Prostate gland (tissue), 2 donors: Measurements from ENCODE around the gene SBK1. TPM values are rescaled to one million over a fixed set of nuclear protein-coding genes. Genes with fewer than 3 reads are reported as not detected.
"Not testable (repeated sequence)": the region's sequence is repeated elsewhere in the genome, so short reads cannot be mapped to it uniquely, and the experiment has no call there.

Source experiments
- DNase-seq: peaks from one replicate; pipeline ENCODE4 v3.0.0-alpha.2; 2019; ENCODE audit warnings: low spot score
- H3K27ac ChIP-seq, 2 donors: fragments of 200-600 bp; sonication (generic); 2 replicates each; pipeline ENCODE4 v1.5.1; 2017 to 2019
- H3K27me3 ChIP-seq: fragments of 200-600 bp; sonication (generic); replicated peaks from 2 replicates; pipeline ENCODE4 v1.5.1; 2019; ENCODE audit not compliant: insufficient read depth
- H3K36me3 ChIP-seq, 2 donors: fragments of 200-600 bp; sonication (generic); 1 replicate in 1 of 2; 2 replicates in 1 of 2; pipeline versions ENCODE4 v1.5.1 to v1.8.1; 2017 to 2019
- H3K4me1 ChIP-seq: fragments of 200-600 bp; sonication (generic); replicated peaks from 2 replicates; pipeline ENCODE4 v1.5.1; 2019
- H3K4me3 ChIP-seq, 2 donors: fragments of 200-600 bp; sonication (generic); 2 replicates each; pipeline ENCODE4 v1.5.1; 2017 to 2019
- H3K9me3 ChIP-seq: fragments of 200-600 bp; sonication (generic); 2 replicates; pipeline ENCODE4 v1.5.1; 2017
- CTCF ChIP-seq, 4 experiments: fragments of 200-600 bp in 2 of 4; fragments of 450-650 bp in 2 of 4; sonication (generic) in 2 of 4; IDR thresholded peaks; 1 replicate in 3 of 4; 2 replicates in 1 of 4; pipeline ENCODE4 v1.5.1; 2016 to 2019; ENCODE audit warnings: antibody characterized with exemption in 4 of 4, mild to moderate bottlenecking in 2 of 4, moderate library complexity in 2 of 4
- POLR2A ChIP-seq: fragments of 450-650 bp; IDR thresholded peaks from one replicate; pipeline ENCODE4 v1.6.1; 2016; ENCODE audit warnings: antibody characterized with exemption, mild to moderate bottlenecking
- POLR2AphosphoS5 ChIP-seq: sonication (generic); formaldehyde crosslinking; IDR thresholded peaks from one replicate; pipeline ENCODE4 v1.6.1; 2017; ENCODE audit warnings: antibody characterized with exemption
- WGBS: methylation state at CpG from one replicate; pipeline ENCODE4 v1.1.5; 2018; 5-methylcytosine and 5-hydroxymethylcytosine counted together
- intact Hi-C: fragments of 100-400 bp; cut with DNase I; formaldehyde crosslinking; loops from one replicate; pipeline ENCODE4 v1.14.2; 2022
- total RNA-seq, 2 donors: library from RNA; depleted of rRNA; stranded (reverse); fragments of >200 nt; gene quantifications; one replicate each; pipeline ENCODE4 v1.1.0, GENCODE V29; 2016

Gene SBK1
- total RNA-seq, 2 donors from 2014 or later, result 5.8 to 8.1 TPM

- Histone ChIP-seq H3K27me3 (no peaks in the 10 kb centered on the region), H3K4me1 (no peaks in the 10 kb centered on the region), H3K36me3 (no peaks in the 10 kb centered on the region), H3K9me3 (no peaks in the 10 kb centered on the region), H3K27ac (peak overlapping the region in 1 of 2 donors; percentile 52), H3K4me3 (no peak overlapping the region)
- intact Hi-C loops, result no loop called here
- DNase-seq, result no peak
- TF ChIP-seq POLR2A (no peak), CTCF (IDR thresholded peaks at IDR 0.05) (no peak), POLR2AphosphoS5 (no peak)
- WGBS, result 83% methylated on average over 3 of the region's 3 CpGs
These were observed 32.6 kb downstream of the SBK1 start for GRCh38 chr16:28324887-28325279.

DNA sequence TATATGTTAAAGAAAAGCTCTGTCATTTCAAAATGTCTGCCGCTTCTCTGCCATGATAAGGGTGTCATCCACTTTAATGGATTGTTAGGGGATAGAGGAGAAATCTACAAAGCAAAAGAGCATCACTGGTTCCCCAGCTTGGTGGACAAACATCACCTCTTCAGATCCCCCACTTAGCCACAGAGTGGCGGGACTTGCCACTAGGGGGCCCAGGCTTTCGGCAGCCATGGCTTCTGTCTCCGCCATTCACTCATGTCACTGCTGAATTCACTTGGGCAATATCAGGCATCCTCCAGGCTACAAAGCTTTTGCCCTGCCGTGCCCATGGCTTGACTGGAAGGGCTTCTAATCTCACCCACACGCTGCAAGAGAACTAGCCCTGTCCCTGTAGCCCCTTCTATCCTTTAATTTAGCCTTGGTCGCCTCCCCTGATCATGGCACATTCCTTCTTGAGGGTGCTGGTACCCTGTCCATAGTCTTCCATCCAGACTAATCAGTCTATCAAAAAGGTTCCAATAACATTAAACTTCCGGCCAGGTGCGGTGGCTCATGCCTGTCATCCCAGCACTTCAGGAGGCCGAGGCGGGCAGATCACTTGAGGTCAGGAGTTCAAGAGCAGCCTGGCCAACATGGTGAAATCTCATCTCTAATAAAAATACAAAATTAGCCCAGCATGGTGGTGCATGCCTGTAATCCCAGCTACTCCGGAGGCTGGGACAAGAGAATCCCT is 34.7 kb downstream of the SBK1 start:
- Histone ChIP-seq H3K9me3 (no peaks in the 10 kb centered on the region), H3K4me1 (no peaks in the 10 kb centered on the region), H3K27ac (no peak overlapping the region), H3K36me3 (no peaks in the 10 kb centered on the region), H3K27me3 (no peaks in the 10 kb centered on the region), H3K4me3 (no peak overlapping the region)
- intact Hi-C loops, result no loop called here
- no peak for DNase-seq
- WGBS, result 68% methylated on average over 12 of the region's 12 CpGs
- TF ChIP-seq POLR2AphosphoS5 (no peak), CTCF (IDR thresholded peaks at IDR 0.05) (peak in 3 of 4 experiments; percentile 33 to 51 (median 35))

- H3K27ac ChIP-seq, H3K9me3 ChIP-seq, H3K4me1 ChIP-seq, intact Hi-C loops, H3K27me3 ChIP-seq, H3K4me3 ChIP-seq, H3K36me3 ChIP-seq: not testable (repeated sequence)
- 27% methylated on average over 9 of the region's 9 CpGs for WGBS
- DNase-seq, result peak; percentile 2
These were observed 37.9 kb downstream of the SBK1 start for GRCh38 chr16:28330232-28330631.

- H3K27me3 ChIP-seq, H3K4me1 ChIP-seq, H3K27ac ChIP-seq, intact Hi-C loops, H3K9me3 ChIP-seq, H3K36me3 ChIP-seq, DNase-seq, H3K4me3 ChIP-seq: not testable (repeated sequence)
- 69% methylated on average over 2 of the region's 2 CpGs for WGBS
These were observed 38.7 kb downstream of the SBK1 start for GRCh38 chr16:28330981-28331380.

DNA sequence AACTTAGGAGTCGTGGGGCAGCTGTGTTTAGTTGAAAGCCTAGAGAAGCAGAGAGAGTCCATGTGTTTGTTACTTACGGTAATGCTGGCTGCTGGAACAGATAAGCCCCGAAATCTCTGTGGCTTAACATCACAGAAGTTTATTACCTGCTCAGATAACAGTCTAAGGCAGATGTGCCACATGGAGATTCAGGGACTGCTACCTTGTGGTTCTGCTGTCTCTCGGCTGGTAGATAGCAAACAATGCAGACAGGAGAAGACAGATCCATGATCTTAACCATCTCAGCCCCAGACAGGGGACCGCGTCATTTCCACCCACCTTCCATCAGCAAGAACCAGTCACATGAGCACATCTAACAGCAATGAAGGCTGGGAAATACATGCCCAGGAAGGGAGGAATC is 40.3 kb downstream of the SBK1 start:
- H3K4me1 ChIP-seq, H3K27me3 ChIP-seq, intact Hi-C loops, H3K27ac ChIP-seq, H3K36me3 ChIP-seq, H3K9me3 ChIP-seq, DNase-seq, H3K4me3 ChIP-seq: not testable (repeated sequence)
- 79% methylated on average over 6 of the region's 6 CpGs for WGBS

- H3K4me3 ChIP-seq, H3K27ac ChIP-seq, H3K4me1 ChIP-seq, DNase-seq, H3K27me3 ChIP-seq, intact Hi-C loops, H3K9me3 ChIP-seq, H3K36me3 ChIP-seq: not testable (repeated sequence)
- WGBS, result 93% methylated on average over 8 of the region's 8 CpGs
These were observed 43.4 kb downstream of the SBK1 start for GRCh38 chr16:28335678-28336077.

GRCh38 chr16:28336940-28337710 is 44.8 kb downstream of the SBK1 start:
- H3K9me3 ChIP-seq, DNase-seq, H3K27ac ChIP-seq, intact Hi-C loops, H3K27me3 ChIP-seq, H3K4me1 ChIP-seq, H3K4me3 ChIP-seq, H3K36me3 ChIP-seq: not testable (repeated sequence)
- WGBS, result 67% methylated on average over 5 of the region's 5 CpGs

GRCh38 chr16:28338230-28338629 is 45.9 kb downstream of the SBK1 start:
- WGBS, result 89% methylated on average over 6 of the region's 6 CpGs
- H3K27me3 ChIP-seq, H3K27ac ChIP-seq, H3K4me3 ChIP-seq, DNase-seq, H3K36me3 ChIP-seq, H3K9me3 ChIP-seq, H3K4me1 ChIP-seq, intact Hi-C loops: not testable (repeated sequence)

- H3K27ac ChIP-seq, H3K4me1 ChIP-seq, H3K9me3 ChIP-seq, intact Hi-C loops, H3K4me3 ChIP-seq, H3K36me3 ChIP-seq, H3K27me3 ChIP-seq: not testable (repeated sequence)
- WGBS, result 41% methylated on average over 2 of the region's 5 CpGs
- DNase-seq, result peak; percentile 6
These were observed 70.3 kb downstream of the SBK1 start for GRCh38 chr16:28362600-28362999.

DNA sequence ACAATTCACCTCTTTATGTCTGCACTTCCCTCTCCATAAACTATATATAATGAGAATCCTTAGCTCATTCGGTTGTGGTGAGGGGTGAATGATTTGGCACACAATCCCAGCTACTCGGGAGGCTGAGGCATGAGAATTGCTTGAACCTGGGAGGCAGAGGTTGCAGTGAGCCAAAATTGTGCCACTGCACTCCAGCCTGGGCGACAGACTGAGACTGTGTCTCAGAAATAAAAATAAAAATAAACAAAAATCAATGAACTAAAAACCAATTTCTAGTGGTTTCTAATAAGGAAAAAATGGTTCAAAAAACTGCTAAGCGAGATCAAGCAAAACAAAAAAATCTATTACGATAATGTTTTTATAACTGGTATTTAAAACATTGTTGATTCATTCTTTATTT is 71.1 kb downstream of the SBK1 start, which contains the start of gene NPIPB6:
NPIPB6 (minus strand) TSS at position 101 of the 400 bp plus-strand sequence. CDS start 686 bp downstream, outside the sequence.
- intact Hi-C loops, H3K27ac ChIP-seq, DNase-seq: not testable (repeated sequence)

More for the DNA sequence above, 71.1 kb downstream of the SBK1 start, which contains the start of gene NPIPB6:
- not testable (repeated sequence) for H3K4me1 ChIP-seq, H3K36me3 ChIP-seq, H3K4me3 ChIP-seq, H3K27me3 ChIP-seq, H3K9me3 ChIP-seq
- no CpG with 5 or more reads among the region's 5 CpGs for WGBS
